Activated naive CD8-positive, alpha-beta T cell treated with anti-CD3 and anti-CD28 coated beads, Interleukin-2, amount 50 U/mL, for 24 hours (primary cell): Measurements from ENCODE around the gene C1QB.

ENCODE experiments used
- ATAC-seq: fragments of 150-1000 bp; cut with Tn5 transposase; one replicate; pipeline ENCODE4 v1.10.0; 2021
- DNase-seq: peaks from one replicate; pipeline ENCODE4 v3.0.0; 2021
- H3K27ac Mint-ChIP-seq: one replicate; pipeline ENCODE4 v1.8.0; 2021; ENCODE audit warnings: mild to moderate bottlenecking, mixed read lengths
- H3K27me3 Mint-ChIP-seq: one replicate; pipeline ENCODE4 v1.8.0; 2021; ENCODE audit warnings: mixed read lengths
- H3K36me3 Mint-ChIP-seq: one replicate; pipeline ENCODE4 v1.8.0; 2021; ENCODE audit warnings: low read depth, mixed read lengths
- H3K4me1 Mint-ChIP-seq: one replicate; pipeline ENCODE4 v1.8.0; 2021; ENCODE audit warnings: mixed read lengths
- H3K4me3 Mint-ChIP-seq: one replicate; pipeline ENCODE4 v1.8.0; 2021; ENCODE audit warnings: mild to moderate bottlenecking, moderate library complexity, mixed read lengths
- H3K9me3 Mint-ChIP-seq: one replicate; pipeline ENCODE4 v1.8.0; 2021; ENCODE audit warnings: mixed read lengths

Gene C1QB

GRCh38 chr1:22641906-22642636, 11.0 kb upstream of the C1QB start:
- DNase-seq, result peak; percentile 79
- Mint-ChIP-seq H3K4me1 (no peaks in the 10 kb centered on the region), H3K9me3 (no peaks in the 10 kb centered on the region), H3K4me3 (no peak overlapping the region), H3K27me3 (peaks cover 15% of the 10 kb centered on the region), H3K36me3 (no peaks in the 10 kb centered on the region), H3K27ac (no peak overlapping the region)
- ATAC-seq, result peak; percentile 65

DNA sequence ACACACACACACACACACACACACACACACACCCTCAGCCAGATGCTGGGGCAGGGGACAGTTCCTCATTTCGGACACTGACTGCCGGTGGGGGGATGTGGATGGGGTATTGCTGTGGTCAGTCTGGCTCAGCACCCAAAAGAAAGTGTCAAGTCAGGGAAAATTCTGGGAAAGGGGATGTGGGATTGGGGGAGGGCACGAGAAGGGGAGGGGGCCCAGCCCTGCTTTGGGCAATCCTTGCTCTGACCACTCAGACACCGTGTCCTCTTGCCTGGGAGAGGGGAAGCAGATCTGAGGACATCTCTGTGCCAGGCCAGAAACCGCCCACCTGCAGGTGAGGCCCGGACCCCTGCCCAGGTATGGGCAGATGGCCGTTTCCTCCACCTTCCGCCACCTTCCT, 9.7 kb upstream of the C1QB start, which contains the start of gene C1QC:
Gene C1QC (plus strand): TSS at position 253 of the 400 bp plus-strand sequence. CDS start 391 bp downstream, outside the sequence.
- no peaks in the 10 kb centered on the region for H3K36me3 Mint-ChIP-seq
- H3K4me1 Mint-ChIP-seq, result no peaks in the 10 kb centered on the region
- H3K9me3 Mint-ChIP-seq, result no peaks in the 10 kb centered on the region
- H3K27ac Mint-ChIP-seq, result no peak within 1 kb of the TSS
- DNase-seq (no peak), ATAC-seq (no peak)
- H3K4me3 Mint-ChIP-seq, result no peak within 1 kb of the TSS
- peaks cover 11% of the 10 kb centered on the region for H3K27me3 Mint-ChIP-seq

GRCh38 chr1:22643928-22644327, 9.1 kb upstream of the C1QB start:
- H3K27ac Mint-ChIP-seq, result no peak overlapping the region
- no peak overlapping the region for H3K4me3 Mint-ChIP-seq
- no peaks in the 10 kb centered on the region for H3K36me3 Mint-ChIP-seq
- no peaks in the 10 kb centered on the region for H3K9me3 Mint-ChIP-seq
- no peaks in the 10 kb centered on the region for H3K4me1 Mint-ChIP-seq
- H3K27me3 Mint-ChIP-seq, result peaks cover 11% of the 10 kb centered on the region
- ATAC-seq, result no peak
- no peak for DNase-seq

DNA sequence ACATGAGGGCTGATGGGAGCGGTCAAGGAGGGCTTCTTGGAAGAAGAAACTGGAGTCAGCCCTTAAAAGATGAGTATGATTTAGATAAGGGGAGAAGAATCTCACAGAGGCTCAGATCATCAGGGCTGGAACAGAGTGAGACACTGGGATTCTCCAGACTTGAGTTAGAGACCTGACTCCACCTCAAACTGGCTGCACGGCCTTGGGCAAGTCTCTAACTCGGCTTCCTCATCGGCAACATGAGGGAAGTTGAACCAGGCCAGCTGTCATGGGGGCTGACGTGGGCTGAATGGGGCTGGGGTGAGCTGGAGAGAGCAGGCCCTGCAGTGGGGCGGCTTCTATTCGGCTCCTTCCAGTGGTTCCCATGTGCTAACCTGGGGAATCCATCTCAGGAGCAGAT, 7.1 kb upstream of the C1QB start:
- H3K27ac Mint-ChIP-seq, result no peak overlapping the region
- no peak overlapping the region for H3K4me3 Mint-ChIP-seq
- H3K4me1 Mint-ChIP-seq, result no peaks in the 10 kb centered on the region
- H3K36me3 Mint-ChIP-seq, result no peaks in the 10 kb centered on the region
- ATAC-seq (no peak), DNase-seq (no peak)
- H3K27me3 Mint-ChIP-seq, result peaks cover 10% of the 10 kb centered on the region
- no peaks in the 10 kb centered on the region for H3K9me3 Mint-ChIP-seq

GRCh38 chr1:22646384-22646783, 6.7 kb upstream of the C1QB start:
- Mint-ChIP-seq H3K27me3 (peaks cover 7% of the 10 kb centered on the region), H3K9me3 (no peaks in the 10 kb centered on the region), H3K4me1 (no peaks in the 10 kb centered on the region), H3K27ac (no peak overlapping the region), H3K36me3 (no peaks in the 10 kb centered on the region), H3K4me3 (no peak overlapping the region)
- no peak for DNase-seq
- ATAC-seq, result no peak

- ATAC-seq (no peak), DNase-seq (no peak)
- H3K4me3 Mint-ChIP-seq, result no peak overlapping the region
- H3K36me3 Mint-ChIP-seq, result no peaks in the 10 kb centered on the region
- no peak overlapping the region for H3K27ac Mint-ChIP-seq
- no peaks in the 10 kb centered on the region for H3K4me1 Mint-ChIP-seq
- H3K9me3 Mint-ChIP-seq, result no peaks in the 10 kb centered on the region
- H3K27me3 Mint-ChIP-seq, result peaks cover 2% of the 10 kb centered on the region
Measured at GRCh38 chr1:22650089-22650693, 2.8 kb upstream of the C1QB start.

GRCh38 chr1:22651941-22652856, 837 bp upstream of the C1QB start:
- no peaks in the 10 kb centered on the region for H3K4me1 Mint-ChIP-seq
- ATAC-seq (no peak), DNase-seq (no peak)
- H3K4me3 Mint-ChIP-seq, result no peak overlapping the region
- H3K27me3 Mint-ChIP-seq, result no peaks in the 10 kb centered on the region
- H3K9me3 Mint-ChIP-seq, result no peaks in the 10 kb centered on the region
- no peaks in the 10 kb centered on the region for H3K36me3 Mint-ChIP-seq
- no peak overlapping the region for H3K27ac Mint-ChIP-seq

GRCh38 chr1:22654692-22655091, 1.7 kb downstream of the C1QB start:
- ATAC-seq (no peak), DNase-seq (no peak)
- Mint-ChIP-seq H3K9me3 (no peaks in the 10 kb centered on the region), H3K27ac (no peak overlapping the region), H3K4me3 (no peak overlapping the region), H3K4me1 (no peaks in the 10 kb centered on the region), H3K27me3 (peaks cover 9% of the 10 kb centered on the region), H3K36me3 (no peaks in the 10 kb centered on the region)

DNA sequence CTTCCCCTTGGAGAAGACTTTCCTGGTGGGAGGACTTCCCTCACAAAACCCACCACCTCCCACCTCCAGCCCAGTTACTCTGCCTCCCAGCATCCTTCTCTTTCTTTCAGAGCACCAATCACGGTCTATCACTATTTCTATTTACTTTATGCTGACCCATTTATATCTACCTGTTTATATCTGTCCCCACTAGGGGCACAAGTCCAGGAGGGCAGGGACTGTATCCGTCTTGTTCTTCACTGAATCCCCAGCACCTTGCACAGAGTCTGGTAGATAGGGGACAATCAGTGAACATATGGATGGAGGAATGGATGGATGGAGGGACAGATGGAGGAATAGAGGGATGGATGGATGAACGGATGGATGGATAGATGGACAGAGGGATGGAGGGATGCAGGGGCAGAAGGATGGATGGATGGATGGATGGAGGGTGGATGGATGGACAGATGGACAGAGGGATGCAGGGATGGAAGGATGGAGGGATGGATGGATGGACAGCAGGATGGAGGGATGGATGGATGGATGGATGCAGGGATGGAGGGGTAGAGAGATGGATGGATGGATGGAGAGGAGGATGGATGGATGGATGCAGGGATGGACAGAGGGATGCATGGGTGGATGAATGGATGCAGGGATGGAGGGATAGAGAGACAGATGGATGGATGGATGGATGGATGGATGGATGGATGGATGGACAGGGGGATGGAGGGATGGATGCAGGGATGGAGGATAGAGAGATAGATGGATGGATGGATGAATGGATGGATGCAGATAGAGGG, 5.5 kb downstream of the C1QB start:
- no peak overlapping the region for H3K27ac Mint-ChIP-seq
- no peaks in the 10 kb centered on the region for H3K36me3 Mint-ChIP-seq
- H3K27me3 Mint-ChIP-seq, result peaks cover 15% of the 10 kb centered on the region
- H3K4me3 Mint-ChIP-seq, result no peak overlapping the region
- no peaks in the 10 kb centered on the region for H3K9me3 Mint-ChIP-seq
- no peaks in the 10 kb centered on the region for H3K4me1 Mint-ChIP-seq
- ATAC-seq, result no peak
- DNase-seq, result no peak

DNA sequence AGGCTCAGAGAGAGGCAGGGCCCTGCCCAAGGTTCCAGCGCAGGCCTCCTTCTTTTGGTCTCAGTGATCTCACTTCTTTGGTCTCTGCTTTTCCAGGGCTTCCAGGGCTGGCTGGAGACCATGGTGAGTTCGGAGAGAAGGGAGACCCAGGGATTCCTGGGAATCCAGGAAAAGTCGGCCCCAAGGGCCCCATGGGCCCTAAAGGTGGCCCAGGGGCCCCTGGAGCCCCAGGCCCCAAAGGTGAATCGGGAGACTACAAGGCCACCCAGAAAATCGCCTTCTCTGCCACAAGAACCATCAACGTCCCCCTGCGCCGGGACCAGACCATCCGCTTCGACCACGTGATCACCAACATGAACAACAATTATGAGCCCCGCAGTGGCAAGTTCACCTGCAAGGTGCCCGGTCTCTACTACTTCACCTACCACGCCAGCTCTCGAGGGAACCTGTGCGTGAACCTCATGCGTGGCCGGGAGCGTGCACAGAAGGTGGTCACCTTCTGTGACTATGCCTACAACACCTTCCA, 7.7 kb downstream of the C1QB start:
- no peaks in the 10 kb centered on the region for H3K9me3 Mint-ChIP-seq
- DNase-seq (no peak), ATAC-seq (no peak)
- peaks cover 15% of the 10 kb centered on the region for H3K27me3 Mint-ChIP-seq
- no peak overlapping the region for H3K27ac Mint-ChIP-seq
- no peaks in the 10 kb centered on the region for H3K4me1 Mint-ChIP-seq
- H3K4me3 Mint-ChIP-seq, result no peak overlapping the region
- H3K36me3 Mint-ChIP-seq, result no peaks in the 10 kb centered on the region

- ATAC-seq (no peak), DNase-seq (no peak)
- peaks cover 15% of the 10 kb centered on the region for H3K27me3 Mint-ChIP-seq
- H3K27ac Mint-ChIP-seq, result no peak overlapping the region
- no peak overlapping the region for H3K4me3 Mint-ChIP-seq
- H3K4me1 Mint-ChIP-seq, result no peaks in the 10 kb centered on the region
- H3K9me3 Mint-ChIP-seq, result no peaks in the 10 kb centered on the region
- H3K36me3 Mint-ChIP-seq, result no peaks in the 10 kb centered on the region
Measured at GRCh38 chr1:22661880-22662279, 8.8 kb downstream of the C1QB start.

DNA sequence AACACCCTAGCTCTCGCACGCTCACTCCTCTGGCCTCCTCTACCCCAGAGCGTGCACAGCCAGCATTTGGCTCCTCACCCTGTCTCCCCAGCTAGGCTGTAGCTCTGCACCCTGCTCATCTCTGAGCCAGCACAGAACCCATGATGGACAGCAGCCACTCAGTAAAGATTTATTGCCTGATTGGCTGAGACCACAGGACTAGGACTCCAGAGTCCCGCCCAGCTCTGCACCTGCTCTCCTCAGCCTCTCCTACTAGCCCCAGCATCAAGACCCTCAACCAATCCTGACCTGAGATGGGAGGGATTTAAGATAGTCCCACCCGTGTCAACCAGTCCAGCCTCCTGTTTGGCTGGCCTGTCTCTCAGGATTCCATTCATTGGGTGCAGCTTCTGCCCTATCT, 9.3 kb downstream of the C1QB start:
- Mint-ChIP-seq H3K36me3 (no peaks in the 10 kb centered on the region), H3K27ac (no peak overlapping the region), H3K4me1 (no peaks in the 10 kb centered on the region), H3K9me3 (no peaks in the 10 kb centered on the region), H3K4me3 (no peak overlapping the region), H3K27me3 (peaks cover 15% of the 10 kb centered on the region)
- DNase-seq (no peak), ATAC-seq (peak; percentile 44)

DNA sequence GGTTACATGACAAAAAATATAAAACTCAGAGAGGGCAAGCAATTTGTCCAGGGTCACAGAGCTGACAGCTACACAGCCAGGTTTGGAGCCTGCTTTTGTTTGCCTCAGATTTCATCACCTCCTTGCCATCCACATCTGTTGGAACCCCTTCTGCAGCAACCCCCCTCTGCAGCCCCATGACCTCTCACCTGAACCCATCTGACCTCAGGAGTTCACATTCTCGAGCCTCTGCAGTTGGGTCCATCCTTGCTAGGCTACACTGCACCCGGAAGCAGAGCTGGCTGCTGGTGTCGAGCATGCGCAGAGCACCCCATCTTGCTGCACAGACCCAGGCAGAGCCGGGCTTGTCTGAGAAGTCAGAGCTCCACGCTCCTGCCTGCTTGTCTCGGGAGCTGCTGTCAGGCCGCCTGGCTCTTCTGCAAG, 10.0 kb downstream of the C1QB start:
- H3K4me3 Mint-ChIP-seq, result no peak overlapping the region

DNA sequence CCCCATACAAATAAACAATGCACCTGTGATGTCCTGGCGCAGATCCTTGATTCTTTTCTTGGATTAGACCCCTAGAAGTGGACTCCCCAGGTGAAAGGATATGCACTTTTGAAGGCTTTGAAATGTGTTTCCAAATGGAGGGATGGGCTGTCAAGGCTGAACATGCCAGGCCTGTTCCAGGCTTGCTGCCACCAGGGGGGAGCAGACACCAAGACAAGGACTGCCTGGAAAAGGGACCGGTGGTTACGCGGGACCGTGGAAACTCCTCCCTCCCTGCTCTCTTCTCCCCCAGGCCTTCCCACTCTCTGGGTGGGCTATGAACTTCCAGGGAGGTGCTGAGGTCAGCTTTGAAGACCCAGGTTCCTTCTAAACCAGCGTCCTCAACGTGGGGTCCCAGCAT, 12.7 kb downstream of the C1QB start:
- Mint-ChIP-seq H3K36me3 (no peaks in the 10 kb centered on the region), H3K4me1 (no peaks in the 10 kb centered on the region), H3K27me3 (peaks cover 13% of the 10 kb centered on the region), H3K9me3 (no peaks in the 10 kb centered on the region), H3K27ac (no peak overlapping the region), H3K4me3 (no peak overlapping the region)
- no peak for DNase-seq
- ATAC-seq, result no peak

More for the DNA sequence above, 10.0 kb downstream of the C1QB start:
- peaks cover 17% of the 10 kb centered on the region for H3K27me3 Mint-ChIP-seq
- no peaks in the 10 kb centered on the region for H3K36me3 Mint-ChIP-seq
- DNase-seq (no peak), ATAC-seq (no peak)
- H3K27ac Mint-ChIP-seq, result no peak overlapping the region
- no peaks in the 10 kb centered on the region for H3K9me3 Mint-ChIP-seq
- no peaks in the 10 kb centered on the region for H3K4me1 Mint-ChIP-seq
